GM23338 (cell line): Measurements from ENCODE around the gene MESP2. TPM values are rescaled to one million over a fixed set of nuclear protein-coding genes. Genes with fewer than 3 reads are reported as not detected.

Experiments
- ATAC-seq: fragments of 200-7000 bp; cut with Tn5 transposase; 3 replicates; pipeline ENCODE4 v1.9.1; 2020
- DNase-seq: peaks from one replicate; pipeline ENCODE4 v3.0.0-alpha.2; 2015; ENCODE audit warnings: low spot score
- H2AFZ ChIP-seq: fragments of 200-600 bp; sonication (generic); 2 replicates; pipeline ENCODE4 v1.8.0; 2016; ENCODE audit warnings: antibody characterized with exemption, mild to moderate bottlenecking, moderate library complexity
- H3F3A ChIP-seq: fragments of 200-600 bp; sonication (generic); replicated peaks from 2 replicates; pipeline ENCODE4 v1.8.0; 2017; ENCODE audit warnings: antibody characterized with exemption, mixed run types, low read depth
- H3K27ac ChIP-seq: fragments of 200-600 bp; sonication (generic); 2 replicates; pipeline ENCODE4 v1.6.1; 2016; ENCODE audit warnings: low read depth
- H3K27me3 ChIP-seq: fragments of 200-600 bp; sonication (generic); 2 replicates; pipeline ENCODE4 v1.8.0; 2016; ENCODE audit warnings: mild to moderate bottlenecking, mixed run types, moderate library complexity; ENCODE audit not compliant: insufficient read depth
- H3K36me3 ChIP-seq: fragments of 200-600 bp; sonication (generic); 2 replicates; pipeline ENCODE4 v1.8.0; 2016; ENCODE audit warnings: mild to moderate bottlenecking; ENCODE audit not compliant: insufficient read depth
- H3K4me1 ChIP-seq: fragments of 200-600 bp; sonication (generic); 2 replicates; pipeline ENCODE4 v1.8.0; 2016; ENCODE audit warnings: mild to moderate bottlenecking, moderate library complexity; ENCODE audit not compliant: insufficient read depth
- H3K4me2 ChIP-seq: fragments of 200-600 bp; sonication (generic); 2 replicates; pipeline ENCODE4 v1.7.1; 2017; ENCODE audit warnings: mixed run types
- H3K4me3 ChIP-seq: fragments of 200-600 bp; sonication (generic); 2 replicates; pipeline ENCODE4 v1.6.1; 2016; ENCODE audit warnings: mixed run types
- H3K79me2 ChIP-seq: fragments of 200-600 bp; sonication (generic); replicated peaks from 2 replicates; pipeline ENCODE4 v1.8.0; 2017; ENCODE audit warnings: mild to moderate bottlenecking; ENCODE audit not compliant: insufficient read depth
- H3K9me2 ChIP-seq: fragments of 200-600 bp; sonication (generic); 2 replicates; pipeline ENCODE4 v1.8.0; 2017; ENCODE audit not compliant: insufficient read depth
- H4K20me1 ChIP-seq: fragments of 200-600 bp; sonication (generic); replicated peaks from 2 replicates; pipeline ENCODE4 v1.8.0; 2017; ENCODE audit warnings: mild to moderate bottlenecking; ENCODE audit not compliant: insufficient read depth
- H3K27ac Mint-ChIP-seq: 2 replicates; pipeline ENCODE4 v1.8.0; 2020; ENCODE audit warnings: inconsistent platforms, mild to moderate bottlenecking, moderate library complexity, mixed read lengths
- H3K27me3 Mint-ChIP-seq: 3 replicates; pipeline ENCODE4 v1.8.0; 2022; ENCODE audit warnings: low read depth, mild to moderate bottlenecking, moderate library complexity, mixed read lengths, inconsistent platforms; ENCODE audit not compliant: insufficient read depth, poor library complexity
- H3K36me3 Mint-ChIP-seq: 3 replicates; pipeline ENCODE4 v1.8.0; 2021; ENCODE audit warnings: low read depth, mild to moderate bottlenecking, inconsistent platforms, moderate library complexity, mixed read lengths
- H3K4me1 Mint-ChIP-seq: 3 replicates; pipeline ENCODE4 v1.8.0; 2020; ENCODE audit warnings: mild to moderate bottlenecking, inconsistent platforms, mixed read lengths
- H3K4me3 Mint-ChIP-seq: 3 replicates; pipeline ENCODE4 v1.8.0; 2021; ENCODE audit warnings: moderate library complexity, mild to moderate bottlenecking, inconsistent platforms, mixed read lengths
- H3K9me3 Mint-ChIP-seq: 3 replicates; pipeline ENCODE4 v1.8.0; 2020; ENCODE audit warnings: moderate library complexity, mild to moderate bottlenecking, inconsistent platforms, mixed read lengths
- CREB1 ChIP-seq: fragments of 250-450 bp; sonication (Bioruptor Pico); IDR thresholded peaks from 2 replicates; pipeline ENCODE4 v1.5.0; 2020; ENCODE audit warnings: low read depth, mild to moderate bottlenecking, moderate library complexity
- JUNB ChIP-seq: IDR thresholded peaks from one replicate; pipeline ENCODE4 v1.6.1; 2016; ENCODE audit warnings: antibody characterized with exemption; ENCODE audit not compliant: unreplicated experiment
- POLR2AphosphoS5 ChIP-seq: IDR thresholded peaks from 2 replicates; pipeline ENCODE4 v1.6.1; 2016; ENCODE audit warnings: antibody characterized with exemption, low read depth
- polyA plus RNA-seq: library from polyadenylated mRNA; unstranded; fragments of >200 nt; fragmentation: Nextera tagmentation; extraction: Ambion mirVana; gene quantifications from 2 replicates; pipeline ENCODE4 v1.2.1, GENCODE V29; 2016
- total RNA-seq: library from RNA; depleted of rRNA; stranded (reverse); fragments of >200 nt; shearing (Covaris generic); gene quantifications from 2 replicates; pipeline ENCODE4 v1.2.3, GENCODE V29; 2014
- TF ChIP-seq, protein P1 (sequence below): fragments of 250-450 bp; sonication (Bioruptor Pico); IDR thresholded peaks from 2 replicates; pipeline ENCODE4 v1.5.0; 2020; ENCODE audit warnings: mild to moderate bottlenecking, moderate library complexity

MESP2 gene
- total and polyA plus RNA-seq, 2 experiments from 2014 or later, result 0.24 to 1.3 TPM

DNA sequence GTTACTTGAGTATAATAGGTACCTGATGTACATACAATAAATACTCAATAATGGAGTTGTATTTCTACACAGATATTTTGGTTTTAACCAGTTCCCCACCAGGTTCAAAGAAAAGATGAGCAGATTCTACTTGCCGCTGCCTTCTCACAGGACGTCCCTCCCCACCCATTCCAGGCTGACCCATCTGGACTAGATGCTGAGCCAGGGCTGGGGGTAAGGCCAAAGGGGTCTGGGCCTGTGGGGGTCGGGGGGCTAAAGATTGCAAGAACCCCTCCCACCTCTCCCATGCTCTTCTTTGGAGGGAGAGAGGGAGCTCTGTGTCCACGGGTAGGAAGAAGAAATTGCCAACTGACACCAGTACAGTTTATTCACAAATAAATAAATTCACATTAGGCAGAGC lies 26.6 kb upstream of the MESP2 start:
- Histone ChIP-seq H3K4me1 (peaks cover 31% of the 10 kb centered on the region), H3K4me3 (peak overlapping the region; percentile 69)
- no peak for ATAC-seq

More for the DNA sequence above, 26.6 kb upstream of the MESP2 start:
- DNase-seq, result no peak
- H3K4me3 Mint-ChIP-seq, result peak overlapping the region; percentile 56
- Histone ChIP-seq H3K27me3 (peaks cover 81% of the 10 kb centered on the region), H3F3A (peaks cover 12% of the 10 kb centered on the region; the same call in 1 of the 2 replicates), H4K20me1 (peaks cover 10% of the 10 kb centered on the region; the same call in 1 of the 2 replicates), H3K4me2 (peak overlapping the region; percentile 91; the same call in 1 of the 2 replicates), H2AFZ (no peak overlapping the region), H3K9me2 (no peaks in the 10 kb centered on the region), H3K36me3 (no peaks in the 10 kb centered on the region; the same call in 1 of the 2 replicates), H3K27ac (no peak overlapping the region), H3K79me2 (no peaks in the 10 kb centered on the region)
- H3K4me1 Mint-ChIP-seq, result peaks cover 21% of the 10 kb centered on the region
- H3K9me3 Mint-ChIP-seq, result no peaks in the 10 kb centered on the region
- no peak overlapping the region for H3K27ac Mint-ChIP-seq
- TF ChIP-seq JUNB (no peak), CREB1 (CRISPR knock-in tag) (no peak), POLR2AphosphoS5 (no peak)
- TF ChIP-seq, protein P1, sequence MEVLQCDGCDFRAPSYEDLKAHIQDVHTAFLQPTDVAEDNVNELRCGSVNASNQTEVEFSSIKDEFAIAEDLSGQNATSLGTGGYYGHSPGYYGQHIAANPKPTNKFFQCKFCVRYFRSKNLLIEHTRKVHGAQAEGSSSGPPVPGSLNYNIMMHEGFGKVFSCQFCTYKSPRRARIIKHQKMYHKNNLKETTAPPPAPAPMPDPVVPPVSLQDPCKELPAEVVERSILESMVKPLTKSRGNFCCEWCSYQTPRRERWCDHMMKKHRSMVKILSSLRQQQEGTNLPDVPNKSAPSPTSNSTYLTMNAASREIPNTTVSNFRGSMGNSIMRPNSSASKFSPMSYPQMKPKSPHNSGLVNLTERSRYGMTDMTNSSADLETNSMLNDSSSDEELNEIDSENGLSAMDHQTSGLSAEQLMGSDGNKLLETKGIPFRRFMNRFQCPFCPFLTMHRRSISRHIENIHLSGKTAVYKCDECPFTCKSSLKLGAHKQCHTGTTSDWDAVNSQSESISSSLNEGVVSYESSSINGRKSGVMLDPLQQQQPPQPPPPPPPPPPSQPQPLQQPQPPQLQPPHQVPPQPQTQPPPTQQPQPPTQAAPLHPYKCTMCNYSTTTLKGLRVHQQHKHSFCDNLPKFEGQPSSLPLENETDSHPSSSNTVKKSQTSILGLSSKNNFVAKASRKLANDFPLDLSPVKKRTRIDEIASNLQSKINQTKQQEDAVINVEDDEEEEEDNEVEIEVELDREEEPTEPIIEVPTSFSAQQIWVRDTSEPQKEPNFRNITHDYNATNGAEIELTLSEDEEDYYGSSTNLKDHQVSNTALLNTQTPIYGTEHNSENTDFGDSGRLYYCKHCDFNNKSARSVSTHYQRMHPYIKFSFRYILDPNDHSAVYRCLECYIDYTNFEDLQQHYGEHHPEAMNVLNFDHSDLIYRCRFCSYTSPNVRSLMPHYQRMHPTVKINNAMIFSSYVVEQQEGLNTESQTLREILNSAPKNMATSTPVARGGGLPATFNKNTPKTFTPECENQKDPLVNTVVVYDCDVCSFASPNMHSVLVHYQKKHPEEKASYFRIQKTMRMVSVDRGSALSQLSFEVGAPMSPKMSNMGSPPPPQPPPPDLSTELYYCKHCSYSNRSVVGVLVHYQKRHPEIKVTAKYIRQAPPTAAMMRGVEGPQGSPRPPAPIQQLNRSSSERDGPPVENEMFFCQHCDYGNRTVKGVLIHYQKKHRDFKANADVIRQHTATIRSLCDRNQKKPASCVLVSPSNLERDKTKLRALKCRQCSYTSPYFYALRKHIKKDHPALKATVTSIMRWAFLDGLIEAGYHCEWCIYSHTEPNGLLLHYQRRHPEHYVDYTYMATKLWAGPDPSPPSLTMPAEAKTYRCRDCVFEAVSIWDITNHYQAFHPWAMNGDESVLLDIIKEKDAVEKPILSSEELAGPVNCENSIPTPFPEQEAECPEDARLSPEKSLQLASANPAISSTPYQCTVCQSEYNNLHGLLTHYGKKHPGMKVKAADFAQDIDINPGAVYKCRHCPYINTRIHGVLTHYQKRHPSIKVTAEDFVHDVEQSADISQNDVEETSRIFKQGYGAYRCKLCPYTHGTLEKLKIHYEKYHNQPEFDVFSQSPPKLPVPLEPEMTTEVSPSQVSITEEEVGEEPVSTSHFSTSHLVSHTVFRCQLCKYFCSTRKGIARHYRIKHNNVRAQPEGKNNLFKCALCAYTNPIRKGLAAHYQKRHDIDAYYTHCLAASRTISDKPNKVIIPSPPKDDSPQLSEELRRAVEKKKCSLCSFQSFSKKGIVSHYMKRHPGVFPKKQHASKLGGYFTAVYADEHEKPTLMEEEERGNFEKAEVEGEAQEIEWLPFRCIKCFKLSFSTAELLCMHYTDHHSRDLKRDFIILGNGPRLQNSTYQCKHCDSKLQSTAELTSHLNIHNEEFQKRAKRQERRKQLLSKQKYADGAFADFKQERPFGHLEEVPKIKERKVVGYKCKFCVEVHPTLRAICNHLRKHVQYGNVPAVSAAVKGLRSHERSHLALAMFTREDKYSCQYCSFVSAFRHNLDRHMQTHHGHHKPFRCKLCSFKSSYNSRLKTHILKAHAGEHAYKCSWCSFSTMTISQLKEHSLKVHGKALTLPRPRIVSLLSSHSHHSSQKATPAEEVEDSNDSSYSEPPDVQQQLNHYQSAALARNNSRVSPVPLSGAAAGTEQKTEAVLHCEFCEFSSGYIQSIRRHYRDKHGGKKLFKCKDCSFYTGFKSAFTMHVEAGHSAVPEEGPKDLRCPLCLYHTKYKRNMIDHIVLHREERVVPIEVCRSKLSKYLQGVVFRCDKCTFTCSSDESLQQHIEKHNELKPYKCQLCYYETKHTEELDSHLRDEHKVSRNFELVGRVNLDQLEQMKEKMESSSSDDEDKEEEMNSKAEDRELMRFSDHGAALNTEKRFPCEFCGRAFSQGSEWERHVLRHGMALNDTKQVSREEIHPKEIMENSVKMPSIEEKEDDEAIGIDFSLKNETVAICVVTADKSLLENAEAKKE, result no peak
- H3K36me3 Mint-ChIP-seq, result no peaks in the 10 kb centered on the region
- H3K27me3 Mint-ChIP-seq, result peaks cover 17% of the 10 kb centered on the region
